GM12878 (cell line): ENCODE data around the gene NBPF1. TPM values are rescaled to one million over a fixed set of nuclear protein-coding genes. Genes with fewer than 3 reads are reported as not detected.

Source experiments
- BACH1 ChIP-seq: fragments of 450-650 bp; IDR thresholded peaks from 2 replicates; pipeline ENCODE4 v1.6.1; 2017; ENCODE audit warnings: mild to moderate bottlenecking, borderline replicate concordance
- DPF2 ChIP-seq: fragments of 450-650 bp; IDR thresholded peaks from 2 replicates; pipeline ENCODE4 v1.6.1; 2017; ENCODE audit warnings: mild to moderate bottlenecking
- HDAC6 ChIP-seq: fragments of 200-600 bp; sonication (generic); IDR thresholded peaks from one replicate; pipeline ENCODE4 v1.8.0; 2017; ENCODE audit warnings: antibody characterized with exemption; ENCODE audit not compliant: unreplicated experiment
- LARP7 ChIP-seq: fragments of 450-650 bp; IDR thresholded peaks from 2 replicates; pipeline ENCODE4 v1.6.1; 2017; ENCODE audit warnings: mild to moderate bottlenecking
- PAX5 ChIP-seq: IDR thresholded peaks from 2 replicates; pipeline ENCODE4 v1.6.1; 2011; ENCODE audit warnings: low read depth, low read length, borderline replicate concordance
- RBBP5 ChIP-seq: fragments of 200-600 bp; sonication (generic); conservative IDR thresholded peaks from 2 replicates; pipeline ENCODE4 v1.6.1; 2016
- SMC3 ChIP-seq: IDR thresholded peaks from 2 replicates; pipeline ENCODE4 v1.6.1; 2011; ENCODE audit warnings: low read length, improper control_type of control experiment, borderline replicate concordance
- SREBF2 ChIP-seq: IDR thresholded peaks from 2 replicates; pipeline ENCODE4 v1.6.1; 2012; ENCODE audit warnings: mild to moderate bottlenecking, low read length
- TARDBP ChIP-seq: IDR thresholded peaks from 2 replicates; pipeline ENCODE4 v1.6.1; 2016; ENCODE audit warnings: borderline replicate concordance
- polyA plus RNA-seq, 11 experiments: library from polyadenylated mRNA; depleted of rRNA in 4 of 11; unstranded in 6 of 11; stranded (reverse) in 5 of 11; fragments of >200 nt; fragmentation: Nextera tagmentation in 4 of 11; fragmentation: Illumina TruSeq in 1 of 11; extraction: Ambion mirVana in 4 of 11; extraction: Trizol in 1 of 11; gene quantifications; 1 replicate in 1 of 11; 2 replicates in 10 of 11; pipeline versions ENCODE4 v1.2.1 to v1.2.3, GENCODE V29; 2011 to 2016; ENCODE audit warnings: inconsistent platforms in 2 of 11, missing spikeins in 2 of 11, low read depth in 1 of 11
- total RNA-seq, 4 experiments: library from RNA; depleted of rRNA in 3 of 4; stranded (reverse); fragments of >200 nt in 3 of 4; fragmentation: Illumina TruSeq in 1 of 4; extraction: Trizol in 1 of 4; gene quantifications; 2 replicates each; pipeline versions ENCODE4 v1.2.1 to v1.2.3, GENCODE V29; 2013 to 2021
- TF ChIP-seq, protein P1 (sequence below): IDR thresholded peaks from 2 replicates; pipeline ENCODE4 v1.6.1; 2012; ENCODE audit warnings: low read depth, low read length, improper control_type of control experiment
- TF ChIP-seq, protein P2 (sequence below): fragments of 450-650 bp; IDR thresholded peaks from 2 replicates; pipeline ENCODE4 v1.6.1; 2017; ENCODE audit warnings: mild to moderate bottlenecking, moderate library complexity
- TF ChIP-seq, protein P3 (sequence below): fragments of 450-650 bp; IDR thresholded peaks from 2 replicates; pipeline ENCODE4 v1.6.1; 2017; ENCODE audit warnings: mild to moderate bottlenecking
- TF ChIP-seq, protein P4 (sequence below): fragments of 450-650 bp; formaldehyde crosslinking; IDR thresholded peaks from 2 replicates; pipeline ENCODE4 v1.4.0; 2022; ENCODE audit warnings: mild to moderate bottlenecking, moderate library complexity
- TF ChIP-seq, protein P5 (sequence below): fragments of 450-650 bp; IDR thresholded peaks from 2 replicates; pipeline ENCODE4 v1.6.1; 2018; ENCODE audit warnings: mild to moderate bottlenecking, low read depth, moderate library complexity; ENCODE audit not compliant: partially characterized antibody

Gene NBPF1
- total and polyA plus RNA-seq, 10 of the 15 experiments (the other 5 are each of a cell fraction or from before 2014, with no cell fraction given), result 0.20 to 3.4 (median 0.71) TPM

DNA sequence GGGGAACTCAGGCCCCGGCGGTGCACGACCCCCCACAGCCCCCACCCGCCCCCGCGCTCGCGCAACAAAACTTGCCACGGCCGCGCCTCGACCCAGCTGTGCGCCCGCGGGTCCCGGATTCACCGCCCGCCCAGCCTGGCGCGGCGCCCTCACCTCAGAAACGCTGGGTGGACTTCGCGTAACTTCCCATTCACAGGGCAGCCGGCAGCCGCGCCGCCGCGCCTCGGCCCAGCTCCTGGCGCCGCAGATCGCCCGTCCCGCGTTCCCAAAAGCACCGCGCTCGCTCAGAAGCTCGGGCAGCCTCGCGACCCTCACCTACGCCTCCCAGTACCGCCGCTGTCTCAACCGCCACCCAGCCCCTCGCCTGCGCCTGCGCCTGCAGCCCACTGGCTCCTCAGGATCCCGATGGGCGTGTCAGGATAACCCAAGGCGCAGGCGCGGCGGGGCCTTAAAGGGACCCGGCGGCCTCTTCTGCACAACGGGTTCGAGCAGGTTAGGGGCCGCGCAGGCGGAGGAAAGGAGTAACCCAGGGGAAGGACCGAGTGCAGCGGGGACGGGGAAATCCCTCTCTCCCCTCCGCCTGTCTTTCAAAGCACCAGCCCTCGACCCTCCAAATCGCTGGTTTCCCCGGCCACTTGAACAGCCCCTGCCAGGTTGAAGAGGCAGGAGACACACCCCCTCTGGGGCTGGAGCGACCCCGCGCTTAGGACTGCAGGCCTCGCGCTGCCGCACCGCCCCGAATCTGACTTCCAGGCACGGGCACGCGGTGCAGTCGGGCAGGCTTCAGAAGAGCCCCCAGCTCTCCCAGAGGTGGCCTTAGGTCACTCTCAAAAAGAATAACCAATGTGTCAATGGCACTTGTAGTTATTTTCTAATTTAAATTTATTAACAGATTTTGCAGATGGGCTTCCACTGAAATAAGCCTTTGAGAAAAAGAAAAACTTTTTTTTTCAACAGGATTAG lies at the start of gene NBPF1 (continued):
- TF ChIP-seq, protein P1, sequence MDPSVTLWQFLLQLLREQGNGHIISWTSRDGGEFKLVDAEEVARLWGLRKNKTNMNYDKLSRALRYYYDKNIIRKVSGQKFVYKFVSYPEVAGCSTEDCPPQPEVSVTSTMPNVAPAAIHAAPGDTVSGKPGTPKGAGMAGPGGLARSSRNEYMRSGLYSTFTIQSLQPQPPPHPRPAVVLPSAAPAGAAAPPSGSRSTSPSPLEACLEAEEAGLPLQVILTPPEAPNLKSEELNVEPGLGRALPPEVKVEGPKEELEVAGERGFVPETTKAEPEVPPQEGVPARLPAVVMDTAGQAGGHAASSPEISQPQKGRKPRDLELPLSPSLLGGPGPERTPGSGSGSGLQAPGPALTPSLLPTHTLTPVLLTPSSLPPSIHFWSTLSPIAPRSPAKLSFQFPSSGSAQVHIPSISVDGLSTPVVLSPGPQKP, result no peak
- TF ChIP-seq LARP7 (peak; percentile 98), DPF2 (peak; percentile 90), HDAC6 (peak; percentile 100), PAX5 (0 out of 2 replicates have a peak, but pooled peaks have one; percentile 15), SREBF2 (no peak), SMC3 (no peak), BACH1 (peak; percentile 72), TARDBP (no peak), RBBP5 (no peak)
- TF ChIP-seq, protein P2, sequence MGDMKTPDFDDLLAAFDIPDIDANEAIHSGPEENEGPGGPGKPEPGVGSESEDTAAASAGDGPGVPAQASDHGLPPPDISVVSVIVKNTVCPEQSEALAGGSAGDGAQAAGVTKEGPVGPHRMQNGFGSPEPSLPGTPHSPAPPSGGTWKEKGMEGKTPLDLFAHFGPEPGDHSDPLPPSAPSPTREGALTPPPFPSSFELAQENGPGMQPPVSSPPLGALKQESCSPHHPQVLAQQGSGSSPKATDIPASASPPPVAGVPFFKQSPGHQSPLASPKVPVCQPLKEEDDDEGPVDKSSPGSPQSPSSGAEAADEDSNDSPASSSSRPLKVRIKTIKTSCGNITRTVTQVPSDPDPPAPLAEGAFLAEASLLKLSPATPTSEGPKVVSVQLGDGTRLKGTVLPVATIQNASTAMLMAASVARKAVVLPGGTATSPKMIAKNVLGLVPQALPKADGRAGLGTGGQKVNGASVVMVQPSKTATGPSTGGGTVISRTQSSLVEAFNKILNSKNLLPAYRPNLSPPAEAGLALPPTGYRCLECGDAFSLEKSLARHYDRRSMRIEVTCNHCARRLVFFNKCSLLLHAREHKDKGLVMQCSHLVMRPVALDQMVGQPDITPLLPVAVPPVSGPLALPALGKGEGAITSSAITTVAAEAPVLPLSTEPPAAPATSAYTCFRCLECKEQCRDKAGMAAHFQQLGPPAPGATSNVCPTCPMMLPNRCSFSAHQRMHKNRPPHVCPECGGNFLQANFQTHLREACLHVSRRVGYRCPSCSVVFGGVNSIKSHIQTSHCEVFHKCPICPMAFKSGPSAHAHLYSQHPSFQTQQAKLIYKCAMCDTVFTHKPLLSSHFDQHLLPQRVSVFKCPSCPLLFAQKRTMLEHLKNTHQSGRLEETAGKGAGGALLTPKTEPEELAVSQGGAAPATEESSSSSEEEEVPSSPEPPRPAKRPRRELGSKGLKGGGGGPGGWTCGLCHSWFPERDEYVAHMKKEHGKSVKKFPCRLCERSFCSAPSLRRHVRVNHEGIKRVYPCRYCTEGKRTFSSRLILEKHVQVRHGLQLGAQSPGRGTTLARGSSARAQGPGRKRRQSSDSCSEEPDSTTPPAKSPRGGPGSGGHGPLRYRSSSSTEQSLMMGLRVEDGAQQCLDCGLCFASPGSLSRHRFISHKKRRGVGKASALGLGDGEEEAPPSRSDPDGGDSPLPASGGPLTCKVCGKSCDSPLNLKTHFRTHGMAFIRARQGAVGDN, result 0 out of 2 replicates have a peak, but pooled peaks have one; percentile 39
- TF ChIP-seq, protein P3, sequence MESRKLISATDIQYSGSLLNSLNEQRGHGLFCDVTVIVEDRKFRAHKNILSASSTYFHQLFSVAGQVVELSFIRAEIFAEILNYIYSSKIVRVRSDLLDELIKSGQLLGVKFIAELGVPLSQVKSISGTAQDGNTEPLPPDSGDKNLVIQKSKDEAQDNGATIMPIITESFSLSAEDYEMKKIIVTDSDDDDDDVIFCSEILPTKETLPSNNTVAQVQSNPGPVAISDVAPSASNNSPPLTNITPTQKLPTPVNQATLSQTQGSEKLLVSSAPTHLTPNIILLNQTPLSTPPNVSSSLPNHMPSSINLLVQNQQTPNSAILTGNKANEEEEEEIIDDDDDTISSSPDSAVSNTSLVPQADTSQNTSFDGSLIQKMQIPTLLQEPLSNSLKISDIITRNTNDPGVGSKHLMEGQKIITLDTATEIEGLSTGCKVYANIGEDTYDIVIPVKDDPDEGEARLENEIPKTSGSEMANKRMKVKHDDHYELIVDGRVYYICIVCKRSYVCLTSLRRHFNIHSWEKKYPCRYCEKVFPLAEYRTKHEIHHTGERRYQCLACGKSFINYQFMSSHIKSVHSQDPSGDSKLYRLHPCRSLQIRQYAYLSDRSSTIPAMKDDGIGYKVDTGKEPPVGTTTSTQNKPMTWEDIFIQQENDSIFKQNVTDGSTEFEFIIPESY, result no peak
- TF ChIP-seq, protein P4, sequence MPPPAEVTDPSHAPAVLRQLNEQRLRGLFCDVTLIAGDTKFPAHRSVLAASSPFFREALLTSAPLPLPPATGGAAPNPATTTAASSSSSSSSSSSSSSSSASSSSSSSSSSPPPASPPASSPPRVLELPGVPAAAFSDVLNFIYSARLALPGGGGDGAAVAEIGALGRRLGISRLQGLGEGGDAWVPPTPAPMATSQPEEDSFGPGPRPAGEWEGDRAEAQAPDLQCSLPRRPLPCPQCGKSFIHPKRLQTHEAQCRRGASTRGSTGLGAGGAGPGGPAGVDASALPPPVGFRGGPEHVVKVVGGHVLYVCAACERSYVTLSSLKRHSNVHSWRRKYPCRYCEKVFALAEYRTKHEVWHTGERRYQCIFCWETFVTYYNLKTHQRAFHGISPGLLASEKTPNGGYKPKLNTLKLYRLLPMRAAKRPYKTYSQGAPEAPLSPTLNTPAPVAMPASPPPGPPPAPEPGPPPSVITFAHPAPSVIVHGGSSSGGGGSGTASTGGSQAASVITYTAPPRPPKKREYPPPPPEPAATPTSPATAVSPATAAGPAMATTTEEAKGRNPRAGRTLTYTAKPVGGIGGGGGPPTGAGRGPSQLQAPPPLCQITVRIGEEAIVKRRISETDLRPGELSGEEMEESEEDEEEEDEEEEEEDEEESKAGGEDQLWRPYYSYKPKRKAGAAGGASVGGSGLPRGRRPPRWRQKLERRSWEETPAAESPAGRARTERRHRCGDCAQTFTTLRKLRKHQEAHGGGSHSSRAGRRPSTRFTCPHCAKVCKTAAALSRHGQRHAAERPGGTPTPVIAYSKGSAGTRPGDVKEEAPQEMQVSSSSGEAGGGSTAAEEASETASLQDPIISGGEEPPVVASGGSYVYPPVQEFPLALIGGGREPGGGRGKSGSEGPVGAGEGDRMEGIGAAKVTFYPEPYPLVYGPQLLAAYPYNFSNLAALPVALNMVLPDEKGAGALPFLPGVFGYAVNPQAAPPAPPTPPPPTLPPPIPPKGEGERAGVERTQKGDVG (CRISPR knock-in tag), result 0 out of 2 replicates have a peak, but pooled peaks have one; percentile 70
- TF ChIP-seq, protein P5, sequence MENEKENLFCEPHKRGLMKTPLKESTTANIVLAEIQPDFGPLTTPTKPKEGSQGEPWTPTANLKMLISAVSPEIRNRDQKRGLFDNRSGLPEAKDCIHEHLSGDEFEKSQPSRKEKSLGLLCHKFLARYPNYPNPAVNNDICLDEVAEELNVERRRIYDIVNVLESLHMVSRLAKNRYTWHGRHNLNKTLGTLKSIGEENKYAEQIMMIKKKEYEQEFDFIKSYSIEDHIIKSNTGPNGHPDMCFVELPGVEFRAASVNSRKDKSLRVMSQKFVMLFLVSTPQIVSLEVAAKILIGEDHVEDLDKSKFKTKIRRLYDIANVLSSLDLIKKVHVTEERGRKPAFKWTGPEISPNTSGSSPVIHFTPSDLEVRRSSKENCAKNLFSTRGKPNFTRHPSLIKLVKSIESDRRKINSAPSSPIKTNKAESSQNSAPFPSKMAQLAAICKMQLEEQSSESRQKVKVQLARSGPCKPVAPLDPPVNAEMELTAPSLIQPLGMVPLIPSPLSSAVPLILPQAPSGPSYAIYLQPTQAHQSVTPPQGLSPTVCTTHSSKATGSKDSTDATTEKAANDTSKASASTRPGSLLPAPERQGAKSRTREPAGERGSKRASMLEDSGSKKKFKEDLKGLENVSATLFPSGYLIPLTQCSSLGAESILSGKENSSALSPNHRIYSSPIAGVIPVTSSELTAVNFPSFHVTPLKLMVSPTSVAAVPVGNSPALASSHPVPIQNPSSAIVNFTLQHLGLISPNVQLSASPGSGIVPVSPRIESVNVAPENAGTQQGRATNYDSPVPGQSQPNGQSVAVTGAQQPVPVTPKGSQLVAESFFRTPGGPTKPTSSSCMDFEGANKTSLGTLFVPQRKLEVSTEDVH, result no peak
